GM18867 (cell line): Measurements from ENCODE around the gene CDH22.

ENCODE experiments used
- ATAC-seq: cut with Tn5 transposase; IDR thresholded peaks from one replicate; pipeline ENCODE4 v1.9.1; 2021; ENCODE audit warnings: mild to moderate bottlenecking, moderate library complexity; ENCODE audit not compliant: unreplicated experiment

CDH22 gene

GRCh38 chr20:46269372-46269771, 38.9 kb downstream of the CDH22 start:
- no peak for ATAC-seq

GRCh38 chr20:46268662-46269061, 39.6 kb downstream of the CDH22 start:
- no peak for ATAC-seq

GRCh38 chr20:46268131-46268614, 40.1 kb downstream of the CDH22 start:
- ATAC-seq, result no peak

- ATAC-seq, result no peak
Observed at GRCh38 chr20:46267108-46268105, 40.9 kb downstream of the CDH22 start.

DNA sequence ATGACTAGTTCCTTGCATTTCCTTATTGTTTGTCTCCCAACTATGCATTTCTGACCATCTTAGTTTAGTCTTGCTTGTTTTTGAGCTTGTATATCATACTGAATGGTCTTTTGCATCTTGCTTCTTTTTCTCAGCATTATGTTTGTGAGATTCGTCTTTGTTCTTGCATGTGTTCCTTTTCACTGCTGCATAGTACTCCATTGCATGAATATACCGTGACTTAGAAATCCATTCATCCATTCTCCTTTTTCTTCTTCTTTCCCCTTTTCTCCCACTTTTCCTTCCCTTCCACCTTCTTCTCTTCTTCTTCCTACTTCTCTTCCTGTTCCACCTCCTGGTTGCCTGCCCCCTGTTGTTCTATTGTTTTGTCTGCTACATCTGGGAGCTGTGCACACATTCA, 42.8 kb downstream of the CDH22 start:
- no peak for ATAC-seq

GRCh38 chr20:46264391-46265266, 43.7 kb downstream of the CDH22 start:
- ATAC-seq, result no peak

DNA sequence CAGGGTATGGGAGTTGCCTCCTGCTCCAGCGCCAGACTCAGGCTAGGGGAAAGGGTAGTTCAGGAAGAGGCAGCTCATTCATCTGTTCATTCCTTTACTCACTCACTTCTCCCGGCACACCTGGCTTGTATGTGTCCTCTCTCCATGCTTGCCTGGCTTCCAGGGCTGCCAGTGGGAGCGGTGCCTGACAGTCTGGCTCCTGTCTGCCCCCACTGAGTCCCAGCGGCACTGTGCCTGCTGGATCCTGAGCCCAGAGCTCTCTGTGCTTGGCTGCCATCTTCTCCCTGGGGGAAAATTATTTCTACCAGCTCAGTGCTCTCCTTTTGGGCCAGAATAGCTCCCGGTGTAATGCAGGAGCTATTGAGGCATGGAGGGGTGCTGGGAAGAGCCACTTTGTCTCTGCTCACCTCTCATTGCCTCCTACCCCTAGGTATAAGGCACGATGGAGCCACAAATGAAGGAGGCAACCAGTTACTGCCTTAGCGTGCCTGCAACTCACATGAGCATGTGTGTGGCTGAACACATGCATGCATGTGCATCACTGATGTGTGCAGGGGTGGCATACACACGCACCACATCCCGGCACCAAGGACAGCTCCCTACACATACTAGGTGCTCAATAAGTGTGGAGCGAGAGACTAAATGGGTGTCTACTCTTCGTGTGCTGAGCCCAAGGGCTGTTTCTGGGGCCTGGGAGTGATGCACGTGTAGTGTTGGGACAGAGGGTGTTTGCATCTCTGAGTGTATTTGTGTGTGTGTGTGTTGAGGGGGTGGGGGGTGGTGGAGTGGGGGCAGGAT, 46.6 kb downstream of the CDH22 start:
- no peak for ATAC-seq

DNA sequence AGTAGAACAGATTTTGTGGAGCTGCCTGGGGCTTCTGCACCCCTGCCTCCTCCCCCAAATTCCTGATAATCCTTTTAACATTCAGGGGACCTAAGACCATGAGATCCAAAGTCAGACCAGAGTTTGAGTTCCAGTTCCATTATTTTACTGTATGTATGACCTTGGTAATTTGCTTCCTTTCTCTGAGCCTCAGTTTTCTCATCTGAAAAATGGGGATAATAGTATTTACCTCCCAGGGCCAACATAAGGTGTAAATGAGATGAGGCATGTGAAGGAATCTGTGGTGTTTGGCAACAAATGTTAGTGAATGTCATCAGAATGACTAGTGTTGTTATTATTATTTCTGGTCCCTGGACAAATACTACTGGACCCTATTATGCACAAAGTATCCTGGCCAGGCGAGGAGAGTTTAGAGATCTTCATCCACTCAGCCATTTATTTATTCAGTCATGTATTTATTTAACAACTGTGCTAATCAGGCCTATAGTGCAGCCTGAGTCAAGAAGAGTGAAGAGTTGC, 47.3 kb downstream of the CDH22 start:
- ATAC-seq, result no peak

GRCh38 chr20:46260480-46260879, 47.8 kb downstream of the CDH22 start:
- ATAC-seq, result no peak

DNA sequence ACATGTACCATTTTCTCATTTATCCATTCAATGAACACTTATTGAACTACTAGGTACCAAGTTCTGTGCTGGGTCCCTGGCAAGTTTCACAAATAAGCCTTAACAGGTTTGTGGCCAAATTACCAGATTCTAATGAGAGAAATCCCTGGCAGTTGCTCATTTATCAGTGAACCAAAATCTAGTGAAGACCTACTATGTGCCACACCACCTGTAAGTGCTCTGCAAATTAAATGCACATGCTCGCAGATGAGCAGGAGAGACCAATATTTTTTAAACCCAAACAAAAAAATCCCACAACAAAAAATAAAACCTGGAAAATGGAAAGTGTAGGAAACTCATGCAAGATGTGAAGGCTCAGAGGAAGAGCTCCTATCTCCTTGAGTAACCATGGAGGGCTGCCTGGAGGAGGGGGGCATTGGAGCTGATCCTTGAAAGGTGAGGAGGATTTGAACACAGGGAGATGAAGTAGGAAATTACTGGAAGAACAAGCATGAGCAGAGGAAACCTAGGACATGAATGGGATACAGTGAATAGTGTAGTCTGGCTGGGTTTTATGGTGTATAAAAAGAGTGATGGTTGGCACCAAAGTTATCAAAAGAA, 48.9 kb downstream of the CDH22 start:
- ATAC-seq, result no peak

- ATAC-seq, result no peak
Observed at GRCh38 chr20:46257887-46258286, 50.4 kb downstream of the CDH22 start.

- ATAC-seq, result no peak
Observed at GRCh38 chr20:46256293-46256692, 52.0 kb downstream of the CDH22 start.

- no peak for ATAC-seq
Observed at GRCh38 chr20:46255440-46256104, 52.7 kb downstream of the CDH22 start.

DNA sequence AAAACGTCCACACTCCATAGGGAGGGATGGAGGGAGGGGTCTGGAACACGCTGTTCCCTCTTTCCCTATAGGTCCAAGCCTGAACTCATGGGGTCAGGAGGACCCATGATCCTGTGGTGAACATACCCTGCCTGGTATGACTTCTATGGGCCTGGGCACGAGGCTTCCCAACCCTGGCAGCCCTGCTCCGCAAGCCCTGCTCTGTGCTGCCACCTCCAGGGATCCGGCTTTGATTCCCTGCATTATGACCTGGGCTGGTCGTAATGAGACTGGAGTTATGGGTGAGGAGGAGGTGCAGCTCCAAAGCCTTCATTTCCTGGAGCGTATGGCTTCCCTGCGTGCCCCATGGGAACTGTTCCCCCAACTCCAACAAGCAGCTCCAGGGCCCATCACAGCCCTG, 54.9 kb downstream of the CDH22 start:
- ATAC-seq, result no peak

GRCh38 chr20:46252352-46253091, 55.8 kb downstream of the CDH22 start:
- no peak for ATAC-seq

GRCh38 chr20:46251211-46251673, 57.1 kb downstream of the CDH22 start:
- no peak for ATAC-seq

GRCh38 chr20:46250772-46251171, 57.5 kb downstream of the CDH22 start:
- no peak for ATAC-seq

GRCh38 chr20:46249671-46250070, 58.6 kb downstream of the CDH22 start:
- no peak for ATAC-seq

DNA sequence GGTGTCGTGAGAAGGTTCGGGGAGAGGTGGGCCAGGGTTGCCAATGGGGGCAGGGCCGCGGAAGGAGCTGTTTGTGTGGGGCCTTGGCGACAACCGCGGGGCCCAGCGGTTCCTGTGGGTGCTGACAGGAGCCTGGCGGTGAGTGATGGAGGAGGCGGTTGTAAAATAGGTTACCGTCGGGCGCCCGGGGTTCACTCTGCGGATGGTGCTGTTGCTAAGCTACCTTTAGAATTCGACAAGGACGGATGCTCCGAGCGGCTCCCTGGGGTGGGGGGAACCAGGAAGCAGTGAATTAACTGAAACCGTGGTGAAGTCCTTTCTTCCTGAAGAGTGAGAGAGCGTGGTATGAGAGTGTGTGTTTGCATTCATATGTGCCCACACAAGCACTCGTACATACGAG, 61.7 kb downstream of the CDH22 start:
- ATAC-seq, result no peak
